ENCODE results near the gene MACIR.

GRCh38 chr5:103218164-103218563 lies 40.4 kb upstream of the MACIR start:
- TF ChIP-seq HMGXB4 (CRISPR knock-in tag; IDR thresholded peaks at IDR 0.05) (no peak), CBFB (CRISPR knock-in tag; IDR thresholded peaks at IDR 0.05; ENCODE audit: low read depth) (no peak), ATF2 (CRISPR knock-in tag; IDR thresholded peaks at IDR 0.05; ENCODE audit: borderline replicate concordance, low read depth) (no peak), KAT7 (CRISPR knock-in tag; IDR thresholded peaks at IDR 0.05; ENCODE audit: borderline replicate concordance) (no peak), ZBTB43 (CRISPR knock-in tag; IDR thresholded peaks at IDR 0.05) (no peak), CREB1 (CRISPR knock-in tag; IDR thresholded peaks at IDR 0.05) (no peak), FOXK1 (CRISPR knock-in tag; IDR thresholded peaks at IDR 0.05) (no peak)
